K562 (cell line): ENCODE measurements around the gene ARHGAP9. TPM values are rescaled to one million over a fixed set of nuclear protein-coding genes. Genes with fewer than 3 reads are reported as not detected.

ENCODE experiments used
- ATF4 ChIP-seq: fragments of 450-650 bp; formaldehyde crosslinking; IDR thresholded peaks from 2 replicates; pipeline ENCODE4 v1.4.0; 2022; ENCODE audit warnings: mild to moderate bottlenecking, moderate library complexity
- CBFA2T3 ChIP-seq: fragments of 450-650 bp; IDR thresholded peaks from 2 replicates; pipeline ENCODE4 v1.6.1; 2017
- CBX3 ChIP-seq, 2 experiments: IDR thresholded peaks; 1 replicate in 1 of 2; 2 replicates in 1 of 2; pipeline ENCODE4 v1.6.1; 2012; ENCODE audit warnings: inconsistent platforms in 2 of 2, low read length in 2 of 2, borderline replicate concordance in 1 of 2, control low read depth in 1 of 2
- CBX5 ChIP-seq: IDR thresholded peaks from 2 replicates; pipeline ENCODE4 v1.6.1; 2014; ENCODE audit warnings: low read depth, borderline replicate concordance
- KLF13 ChIP-seq: fragments of 450-650 bp; IDR thresholded peaks from 2 replicates; pipeline ENCODE4 v1.6.1; 2016; ENCODE audit warnings: missing genetic modification characterization, low read depth, mild to moderate bottlenecking, missing compliant biosample characterization, moderate library complexity, borderline replicate concordance
- MAZ ChIP-seq, 2 experiments: fragments of 450-650 bp in 1 of 2; sonication (generic) in 1 of 2; formaldehyde crosslinking; IDR thresholded peaks in 1 of 2; conservative IDR thresholded peaks in 1 of 2; 2 replicates each; pipeline versions ENCODE4 v1.4.0 to v1.5.0; 2020; ENCODE audit warnings: mild to moderate bottlenecking in 1 of 2, missing genetic modification reagents in 1 of 2
- MBD1 ChIP-seq: fragments of 250-450 bp; sonication (Bioruptor Pico); IDR thresholded peaks from 2 replicates; pipeline ENCODE4 v1.8.0; 2022; ENCODE audit warnings: inconsistent platforms
- MCM2 ChIP-seq: fragments of 450-650 bp; IDR thresholded peaks from 2 replicates; pipeline ENCODE4 v1.6.1; 2017; ENCODE audit warnings: low read depth, mild to moderate bottlenecking
- NCOA2 ChIP-seq, 2 experiments: fragments of 450-650 bp; IDR thresholded peaks; 2 replicates each; pipeline ENCODE4 v1.6.1; 2018; ENCODE audit warnings: mild to moderate bottlenecking in 2 of 2, moderate library complexity in 1 of 2; ENCODE audit not compliant: partially characterized antibody in 2 of 2
- POLR2H ChIP-seq: IDR thresholded peaks from 2 replicates; pipeline ENCODE4 v1.6.1; 2016; ENCODE audit warnings: missing genetic modification characterization, low read depth, mild to moderate bottlenecking, control low read depth, missing compliant biosample characterization, moderate library complexity
- RBBP5 ChIP-seq: fragments of 200-600 bp; sonication (generic); IDR thresholded peaks from 2 replicates; pipeline ENCODE4 v1.6.1; 2012; ENCODE audit warnings: borderline replicate concordance, mild to moderate bottlenecking, low read length, control low read depth, inconsistent platforms; ENCODE audit not compliant: insufficient read depth, poor library complexity, severe bottlenecking
- SIN3A ChIP-seq, 2 experiments: fragments of 150-350 bp in 1 of 2; IDR thresholded peaks; 2 replicates each; pipeline ENCODE4 v1.6.1; 2011 to 2016; ENCODE audit warnings: borderline replicate concordance in 2 of 2, low read depth in 2 of 2, low read length in 2 of 2, mild to moderate bottlenecking in 2 of 2, moderate library complexity in 2 of 2; ENCODE audit not compliant: control insufficient read depth in 1 of 2
- SRF ChIP-seq, 2 experiments: fragments of 250-450, 450-650 bp in 1 of 2; sonication (Bioruptor Pico) in 1 of 2; sonication (generic) in 1 of 2; formaldehyde crosslinking; IDR thresholded peaks; 2 replicates each; pipeline versions ENCODE4 v1.5.0 to v1.5.1; 2020 to 2022; ENCODE audit warnings: mild to moderate bottlenecking in 1 of 2, missing genetic modification reagents in 1 of 2
- YBX1 ChIP-seq: fragments of 450-650 bp; IDR thresholded peaks from 2 replicates; pipeline ENCODE4 v1.7.1; 2016; ENCODE audit warnings: mild to moderate bottlenecking
- ZBED1 ChIP-seq: IDR thresholded peaks from 2 replicates; pipeline ENCODE4 v1.6.1; 2014
- ZBTB26 ChIP-seq: fragments of 450-650 bp; formaldehyde crosslinking; IDR thresholded peaks from 2 replicates; pipeline ENCODE4 v1.4.0; 2022; ENCODE audit warnings: missing genetic modification characterization
- ZFP91 ChIP-seq: sonication (generic); formaldehyde crosslinking; IDR thresholded peaks from 2 replicates; pipeline ENCODE4 v1.8.0; 2022; ENCODE audit warnings: mild to moderate bottlenecking, missing genetic modification reagents
- ZNF121 ChIP-seq: sonication (generic); formaldehyde crosslinking; conservative IDR thresholded peaks from 2 replicates; pipeline ENCODE4 v1.8.0; 2022; ENCODE audit warnings: missing genetic modification reagents
- ZNF133 ChIP-seq: fragments of 250-450 bp; sonication (Bioruptor Pico); IDR thresholded peaks from 2 replicates; pipeline ENCODE4 v1.4.0; 2020; ENCODE audit warnings: mild to moderate bottlenecking
- ZNF146 ChIP-seq: IDR thresholded peaks from one replicate; pipeline ENCODE4 v1.6.1; 2018; ENCODE audit warnings: missing compliant biosample characterization; ENCODE audit not compliant: unreplicated experiment
- ZNF644 ChIP-seq: fragments of 200-800 bp; sonication (Bioruptor generic); IDR thresholded peaks from 2 replicates; pipeline ENCODE4 v1.6.1; 2016; ENCODE audit warnings: low read depth, missing genetic modification characterization, missing compliant biosample characterization
- ZNF79 ChIP-seq: fragments of 250-450 bp; sonication (Bioruptor Pico); IDR thresholded peaks from 2 replicates; pipeline ENCODE4 v1.4.0; 2020; ENCODE audit warnings: low read depth, mild to moderate bottlenecking, moderate library complexity
- ZNF830 ChIP-seq: fragments of 250-450 bp; sonication (Bioruptor Pico); IDR thresholded peaks from 2 replicates; pipeline ENCODE4 v1.5.0; 2021; ENCODE audit warnings: mild to moderate bottlenecking
- polyA plus RNA-seq, 8 experiments: library from polyadenylated mRNA; depleted of rRNA in 4 of 8; stranded (reverse) in 5 of 8; unstranded in 3 of 8; fragments of >200 nt; fragmentation: Nextera tagmentation in 2 of 8; fragmentation: Illumina TruSeq in 1 of 8; extraction: Ambion mirVana in 2 of 8; extraction: Trizol in 1 of 8; gene quantifications; 2 replicates each; pipeline versions ENCODE4 v1.2.1 to v1.2.3, GENCODE V29; 2011 to 2014; ENCODE audit warnings: inconsistent platforms in 1 of 8, missing spikeins in 1 of 8
- total RNA-seq, 7 experiments: library from RNA; depleted of rRNA in 6 of 7; stranded (reverse); fragments of >200 nt in 6 of 7; fragmentation: Illumina TruSeq in 2 of 7; extraction: Trizol in 2 of 7; gene quantifications; 2 replicates each; pipeline versions ENCODE4 v1.2.1 to v1.2.3, GENCODE V29; 2011 to 2021; ENCODE audit warnings: low replicate concordance in 1 of 7

The ARHGAP9 gene
- total and polyA plus RNA-seq, 9 of the 15 experiments (the other 6 are each of a cell fraction or from before 2014, with no cell fraction given), result 1.5 to 10.2 (median 5.1) TPM

GRCh38 chr12:57430931-57431566, 48.6 kb downstream of the ARHGAP9 start, which contains the start of gene R3HDM2 (continued):
- TF ChIP-seq ZNF644 (tag) (no peak), ZNF133 (CRISPR knock-in tag) (no peak), ZBED1 (no peak), MCM2 (no peak), RBBP5 (peak; percentile 44), ZNF146 (CRISPR knock-in tag) (no peak), ZNF121 (no peak), CBX5 (no peak), ZBTB26 (CRISPR knock-in tag) (no peak), YBX1 (no peak), ZFP91 (CRISPR knock-in tag) (0 out of 2 replicates have a peak, but pooled peaks have one; percentile 76), ATF4 (CRISPR knock-in tag) (no peak), POLR2H (tag) (peak; percentile 89), SRF (CRISPR knock-in tag; IDR thresholded peaks at IDR 0.05) (peak in 1 of 2 experiments; percentile 66; a peak in 2 of 4 replicates), KLF13 (tag) (peak; percentile 63; the same call in 1 of the 2 replicates), MBD1 (CRISPR knock-in tag) (no peak), ZNF830 (CRISPR knock-in tag) (no peak), ZNF79 (no peak), SIN3A (IDR thresholded peaks at IDR 0.05; ENCODE audit: borderline replicate concordance in 2 of 2, control insufficient read depth in 1 of 2, low read depth in 2 of 2, low read length in 2 of 2) (peak in 1 of 2 experiments; percentile 43; a peak in 2 of 4 replicates), CBX3 (IDR thresholded peaks at IDR 0.05; ENCODE audit: borderline replicate concordance in 1 of 2, low read length in 2 of 2) (peak in 1 of 2 experiments; percentile 84; a peak in 2 of 3 replicates), CBFA2T3 (no peak), MAZ (CRISPR knock-in tag; conservative IDR thresholded peaks at IDR 0.05 in 1 of 2, IDR thresholded peaks at IDR 0.05 in 1 of 2) (peak in 1 of 2 experiments; percentile 91; a peak in 3 of 4 replicates), NCOA2 (IDR thresholded peaks at IDR 0.05; ENCODE audit: partially characterized antibody in 2 of 2) (no peak)
